NCI-H748 treated with DMSO at 0.1 percent for 48 hours (cell line): ENCODE data around the gene ARHGAP26.
"Not testable (repeated sequence)": the region's sequence is repeated elsewhere in the genome, so short reads cannot be mapped to it uniquely, and the experiment has no call there.

Source experiments
- DNase-seq: peaks from one replicate; lab custom pipeline; 2025; lab: John Stamatoyannopoulos, UW

The ARHGAP26 gene

GRCh38 chr5:142984525-142984924, 214.3 kb downstream of the ARHGAP26 start:
- DNase-seq = no peak

- not testable (repeated sequence) for DNase-seq
Observed at GRCh38 chr5:142989270-142989669, 219.1 kb downstream of the ARHGAP26 start.

- not testable (repeated sequence) for DNase-seq
Observed at GRCh38 chr5:142990073-142990472, 219.9 kb downstream of the ARHGAP26 start.

DNA sequence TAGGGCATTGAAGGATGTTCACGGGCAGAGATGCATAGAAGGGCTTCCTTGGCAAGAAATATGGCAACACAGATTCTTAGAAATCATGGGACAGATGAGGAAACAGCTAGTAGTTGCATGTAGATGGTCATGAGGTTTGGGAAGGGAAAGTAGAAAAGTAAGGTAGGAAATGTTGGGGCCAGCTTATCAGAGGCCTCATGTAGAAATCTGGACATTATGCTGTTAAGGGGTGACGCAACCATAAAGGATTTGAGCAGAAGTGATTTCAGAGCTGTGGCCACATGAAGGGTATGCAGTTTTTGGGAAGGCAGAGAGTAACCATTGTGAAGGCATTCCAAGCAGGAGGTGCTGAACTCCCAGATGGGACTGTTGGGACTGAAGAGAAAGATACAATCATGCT, 224.0 kb downstream of the ARHGAP26 start:
- no peak for DNase-seq

DNA sequence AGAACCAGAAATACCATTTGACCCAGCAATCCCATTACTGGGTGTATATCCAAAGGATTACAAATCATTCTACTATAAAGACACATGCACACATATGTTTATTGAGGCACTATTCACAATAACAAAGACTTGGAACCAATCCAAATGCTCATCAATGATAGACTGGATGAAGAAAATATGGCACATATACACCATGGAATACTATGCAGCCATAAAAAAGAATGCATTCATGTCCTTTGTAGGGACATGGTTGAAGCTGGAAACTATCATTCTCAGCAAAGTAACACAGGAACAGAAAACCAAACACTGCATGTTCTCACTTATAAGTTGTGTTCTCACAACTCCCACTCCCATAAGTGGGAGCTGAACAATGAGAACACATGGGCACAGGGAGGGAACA, 225.4 kb downstream of the ARHGAP26 start:
- not testable (repeated sequence) for DNase-seq

GRCh38 chr5:142997591-142997990, 227.4 kb downstream of the ARHGAP26 start:
- no peak for DNase-seq

GRCh38 chr5:142998316-142999020, 228.3 kb downstream of the ARHGAP26 start:
- DNase-seq = no peak

DNA sequence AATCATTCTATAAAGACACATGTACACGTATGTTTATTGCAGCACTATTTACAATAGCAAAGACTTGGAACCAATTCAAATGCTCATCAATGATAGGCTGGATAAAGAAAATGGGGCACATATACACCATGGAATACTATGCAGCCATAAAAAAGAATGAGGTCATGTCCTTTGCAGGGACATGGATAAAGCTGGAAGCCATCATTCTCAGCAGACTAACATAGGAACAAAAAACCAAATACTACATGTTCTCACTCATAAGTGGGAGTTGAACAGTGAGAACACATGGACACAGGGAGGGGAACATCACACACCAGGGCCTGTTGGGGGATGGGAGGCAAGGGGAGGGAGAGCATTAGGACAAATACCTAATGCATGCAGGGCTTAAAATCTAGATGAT, 230.4 kb downstream of the ARHGAP26 start:
- DNase-seq = not testable (repeated sequence)

- DNase-seq = no peak
Observed at GRCh38 chr5:143001764-143002351, 231.7 kb downstream of the ARHGAP26 start.

DNA sequence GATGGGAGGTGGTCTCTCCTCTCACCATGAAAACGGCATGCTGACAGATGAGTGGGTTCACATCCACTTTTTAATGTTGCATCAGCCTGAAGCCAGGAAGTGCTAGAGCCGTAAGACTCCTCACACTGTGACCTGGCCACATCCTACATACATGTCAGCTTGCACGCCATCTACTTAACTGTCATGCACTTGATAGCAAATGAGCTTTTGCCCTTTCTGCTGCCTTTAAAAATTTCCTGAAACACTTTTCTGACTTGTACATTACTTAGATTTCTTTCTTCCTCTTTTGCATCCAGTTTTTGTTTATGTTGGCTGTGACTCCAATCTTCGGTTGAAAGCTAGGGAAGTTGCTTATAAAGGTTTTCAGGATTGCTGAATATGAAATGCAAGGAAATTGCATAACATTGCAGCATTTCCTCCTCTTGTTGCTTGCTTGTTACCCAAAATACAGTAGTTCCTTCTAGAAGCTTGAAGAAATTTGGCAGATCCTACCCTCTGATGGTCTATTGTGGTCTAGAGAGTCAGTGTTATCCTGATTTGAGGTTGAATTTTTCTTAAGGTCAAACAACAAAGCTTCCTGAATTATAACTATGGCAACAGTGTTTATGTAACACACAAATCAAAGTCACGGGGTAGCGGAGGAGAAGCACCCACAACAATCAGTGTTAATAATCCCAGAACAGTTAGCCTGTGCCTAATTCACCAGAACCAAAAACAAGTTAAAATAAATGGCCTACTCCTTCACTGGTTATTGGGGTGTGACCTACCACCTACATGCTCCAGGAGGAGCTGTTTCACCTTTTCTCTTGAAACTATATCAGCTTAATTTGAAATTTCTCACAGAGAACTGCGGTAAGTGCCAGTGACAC, 232.5 kb downstream of the ARHGAP26 start:
- peak; percentile 7 for DNase-seq

DNA sequence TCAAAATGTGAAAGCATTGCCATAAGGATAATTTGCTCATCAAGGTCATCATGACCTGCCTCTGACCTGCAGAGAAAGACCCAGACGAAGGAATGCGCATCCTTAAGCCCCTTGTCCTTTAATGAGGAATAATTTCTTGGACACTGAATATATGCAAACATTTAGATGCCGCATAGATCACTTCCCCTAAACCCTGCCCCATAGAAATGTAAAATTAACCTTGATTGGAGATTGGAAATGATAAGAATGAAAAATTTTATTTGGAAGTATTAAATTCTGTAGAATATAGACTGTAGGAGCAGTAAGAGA, 233.1 kb downstream of the ARHGAP26 start:
- DNase-seq = no peak

DNA sequence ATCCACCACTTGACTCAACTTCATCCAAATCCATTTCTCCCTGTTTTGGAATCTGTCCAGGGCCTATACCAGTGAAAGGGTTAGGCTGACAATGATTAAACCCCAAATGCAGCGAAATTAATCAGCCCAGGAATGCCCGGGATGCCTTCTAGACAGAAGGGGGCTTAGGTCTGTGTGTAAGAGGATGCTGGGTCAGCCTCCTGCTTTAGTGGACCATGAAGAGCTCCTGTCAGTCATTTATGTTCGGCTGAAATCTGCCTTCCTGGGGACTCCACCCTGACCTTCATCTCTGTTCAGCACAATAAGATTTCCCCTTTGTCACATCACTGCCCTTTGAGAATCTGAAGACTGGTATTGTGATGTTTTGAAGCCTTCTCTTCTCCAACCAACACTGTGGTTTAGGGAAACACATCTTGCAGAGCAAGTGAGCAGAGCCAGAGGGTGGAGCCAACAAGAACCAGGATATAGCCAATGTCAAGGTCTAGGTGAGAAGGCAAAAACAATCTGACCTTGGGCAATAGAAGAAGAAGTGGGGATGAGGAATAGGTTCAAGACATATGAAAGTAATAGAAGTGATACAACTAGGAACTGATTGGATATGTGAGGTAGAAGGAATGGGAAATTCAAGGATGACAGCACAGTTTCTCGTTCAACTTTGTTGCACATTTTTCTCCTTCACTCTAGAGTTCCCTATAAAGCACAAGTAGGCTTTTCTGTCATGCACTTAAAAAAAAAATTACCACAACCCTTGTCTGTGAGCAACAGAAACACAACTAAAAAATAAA, 234.4 kb downstream of the ARHGAP26 start:
- no peak for DNase-seq

DNA sequence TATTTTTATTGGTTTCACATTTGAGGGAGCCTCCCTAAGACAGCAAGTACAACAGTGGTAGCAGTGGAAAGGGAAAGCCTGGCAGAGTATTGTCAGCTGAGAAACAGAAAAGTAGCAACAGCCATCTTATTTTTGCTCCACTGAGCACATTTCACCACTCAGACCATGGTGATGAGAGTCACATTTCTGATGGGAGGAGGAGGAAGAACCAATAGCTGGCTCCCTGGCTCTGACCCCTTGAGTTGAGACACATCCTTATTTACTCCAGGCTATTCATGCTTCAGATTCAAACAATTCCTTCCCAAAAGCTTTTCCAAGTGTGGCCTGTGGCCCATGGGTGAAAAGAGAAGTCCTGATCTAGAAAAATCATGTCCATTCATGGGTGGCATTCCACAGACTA, 236.3 kb downstream of the ARHGAP26 start:
- no peak for DNase-seq

GRCh38 chr5:143008032-143008431, 237.9 kb downstream of the ARHGAP26 start:
- DNase-seq = no peak

- DNase-seq = no peak
Observed at GRCh38 chr5:143008809-143009521, 238.8 kb downstream of the ARHGAP26 start.

DNA sequence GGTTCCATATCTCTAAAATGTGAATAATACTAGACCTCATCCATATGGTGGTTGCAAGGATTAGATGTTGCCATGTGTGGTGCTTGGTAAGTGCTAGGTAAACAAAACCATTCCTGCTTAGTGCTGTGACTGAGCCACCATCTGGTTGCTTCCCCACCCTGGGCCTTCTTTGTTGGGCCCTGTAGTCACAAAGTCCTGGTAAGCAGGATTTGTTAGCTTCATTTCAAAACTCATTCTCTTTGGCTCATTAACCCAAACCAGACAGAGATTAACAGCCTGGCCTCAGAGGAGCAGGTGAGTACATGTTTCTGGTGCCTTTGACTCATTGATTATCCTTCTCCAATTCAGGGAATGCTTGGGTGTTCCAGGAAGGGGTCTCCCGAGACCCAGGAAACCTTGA, 240.2 kb downstream of the ARHGAP26 start:
- no peak for DNase-seq

- peak; percentile 55 for DNase-seq
Observed at GRCh38 chr5:143011585-143011984, 241.4 kb downstream of the ARHGAP26 start.

GRCh38 chr5:143013176-143013891, 243.2 kb downstream of the ARHGAP26 start:
- DNase-seq = no peak

DNA sequence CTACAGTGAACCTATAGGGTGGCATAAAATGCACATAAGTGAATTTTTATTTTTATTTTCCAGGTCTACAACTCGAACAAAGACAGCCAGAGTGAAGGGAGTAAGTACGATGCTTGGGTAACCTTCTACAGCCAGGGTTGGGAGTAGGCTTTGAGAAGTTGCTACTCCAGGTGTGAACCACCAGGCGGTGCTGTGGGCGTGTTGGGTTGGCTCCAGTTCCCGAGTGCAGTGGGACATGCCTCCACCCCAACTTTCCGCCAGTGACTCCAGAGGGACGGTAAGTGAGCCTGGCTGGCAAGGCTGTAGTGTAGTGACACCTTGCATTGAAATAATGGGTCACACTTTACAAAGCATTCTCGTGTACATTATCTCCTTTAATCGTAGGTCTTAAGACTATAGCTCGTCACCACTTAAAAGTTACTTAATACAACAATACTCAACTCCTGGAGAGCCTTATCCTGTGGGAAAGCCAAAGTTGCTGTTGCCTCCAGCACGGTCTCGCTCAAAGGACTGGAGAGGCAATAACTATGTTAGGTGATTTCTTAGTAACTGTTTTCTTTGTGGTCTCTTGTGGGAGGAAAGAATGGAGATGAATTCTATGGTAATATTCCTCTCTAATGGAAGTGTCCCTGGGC, 244.0 kb downstream of the ARHGAP26 start:
- peak; percentile 32 for DNase-seq

DNA sequence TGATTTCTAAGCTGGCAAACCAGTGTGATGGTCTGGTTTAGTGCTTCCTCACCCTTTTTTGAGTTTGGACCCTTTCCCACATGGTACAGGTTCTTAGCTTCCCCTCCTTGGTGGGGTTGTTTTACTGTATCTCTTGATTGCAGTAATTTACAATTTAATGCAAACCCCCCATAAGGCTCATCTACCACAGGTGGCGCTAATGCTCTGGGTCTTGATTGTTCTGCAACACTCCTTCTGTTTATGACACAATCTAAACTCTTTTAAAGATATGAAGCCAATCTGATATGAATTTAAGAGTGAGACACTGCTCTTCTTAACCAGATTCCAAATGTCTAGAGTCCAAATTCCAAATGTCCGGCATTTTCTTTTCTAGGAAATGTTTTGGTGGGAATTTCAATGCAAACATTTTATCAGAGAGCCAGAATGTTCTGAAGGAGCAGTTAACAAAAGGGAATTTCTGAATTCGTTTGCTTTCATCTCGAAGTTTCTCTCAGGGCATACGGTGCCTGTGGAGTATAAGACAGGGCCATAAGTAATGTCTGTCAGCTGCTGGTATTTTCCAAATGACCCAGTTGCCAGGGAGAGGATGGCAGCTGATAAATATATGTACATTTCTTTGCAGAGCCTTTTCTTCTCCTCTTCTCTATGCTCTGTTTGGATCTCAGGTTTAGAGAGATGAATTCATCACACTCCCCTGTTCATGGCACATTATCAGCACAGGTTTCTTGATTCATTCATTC, 246.8 kb downstream of the ARHGAP26 start:
- peak; percentile 47 for DNase-seq
